Esophagus squamous epithelium (tissue), 5 donors: Measurements from ENCODE around the gene DYNAP. TPM values are rescaled to one million over a fixed set of nuclear protein-coding genes. Genes with fewer than 3 reads are reported as not detected.

Experiments
- DNase-seq: peaks from one replicate; lab custom pipeline; 2025; lab: John Stamatoyannopoulos, UW
- H3K27ac ChIP-seq, 4 donors: fragments of 200-600 bp; sonication (generic); one replicate each; pipeline ENCODE4 v1.5.1; 2016 to 2019; ENCODE audit warnings: mild to moderate bottlenecking in 1 of 4
- H3K27me3 ChIP-seq, 4 donors: fragments of 200-600 bp; sonication (generic); 1 replicate in 3 of 4; 2 replicates in 1 of 4; pipeline versions ENCODE4 v1.5.1 to v1.6.0; 2017 to 2021; ENCODE audit warnings: antibody characterized with exemption in 1 of 4
- H3K36me3 ChIP-seq, 3 donors: fragments of 200-600 bp; sonication (generic); one replicate each; pipeline ENCODE4 v1.5.1; 2016 to 2019
- H3K4me1 ChIP-seq, 3 donors: fragments of 200-600 bp; sonication (generic); one replicate each; pipeline ENCODE4 v1.5.1; 2017 to 2019
- H3K4me3 ChIP-seq, 4 donors: fragments of 200-600 bp; sonication (generic); 1 replicate in 3 of 4; 2 replicates in 1 of 4; pipeline ENCODE4 v1.5.1; 2016 to 2019; ENCODE audit warnings: mild to moderate bottlenecking in 2 of 4, moderate library complexity in 1 of 4
- H3K9me3 ChIP-seq, 3 donors: fragments of 200-600 bp; sonication (generic); one replicate each; pipeline ENCODE4 v1.5.1; 2016 to 2019
- POLR2A ChIP-seq, 4 donors: fragments of 450-650 bp; IDR thresholded peaks; one replicate each; pipeline ENCODE4 v1.6.1; 2017; ENCODE audit warnings: antibody characterized with exemption in 4 of 4, mild to moderate bottlenecking in 4 of 4, moderate library complexity in 3 of 4
- WGBS, 2 donors: methylation state at CpG; one replicate each; pipeline ENCODE4 v1.1.5; 2018; 5-methylcytosine and 5-hydroxymethylcytosine counted together
- intact Hi-C: fragments of 100-400 bp; cut with DNase I; formaldehyde crosslinking; loops from one replicate; pipeline ENCODE4 v1.15.0; 2022
- total RNA-seq, 4 donors: library from RNA; depleted of rRNA; stranded (reverse); fragments of >200 nt; gene quantifications; one replicate each; pipeline ENCODE4 v1.1.0, GENCODE V29; 2016
- TF ChIP-seq, protein P1 (sequence below), 6 experiments: fragments of 450-650 bp in 4 of 6; fragments of 200-600 bp in 2 of 6; sonication (generic) in 2 of 6; IDR thresholded peaks; one replicate each; pipeline ENCODE4 v1.5.1; 2016 to 2019; ENCODE audit warnings: antibody characterized with exemption in 6 of 6, mild to moderate bottlenecking in 4 of 6, moderate library complexity in 4 of 6
- donor health status: DM: yes; HTN: yes; CAD: no.

DYNAP gene
- total RNA-seq, 4 donors from 2014 or later, result 5.2 to 38.5 (median 15.6) TPM

DNA sequence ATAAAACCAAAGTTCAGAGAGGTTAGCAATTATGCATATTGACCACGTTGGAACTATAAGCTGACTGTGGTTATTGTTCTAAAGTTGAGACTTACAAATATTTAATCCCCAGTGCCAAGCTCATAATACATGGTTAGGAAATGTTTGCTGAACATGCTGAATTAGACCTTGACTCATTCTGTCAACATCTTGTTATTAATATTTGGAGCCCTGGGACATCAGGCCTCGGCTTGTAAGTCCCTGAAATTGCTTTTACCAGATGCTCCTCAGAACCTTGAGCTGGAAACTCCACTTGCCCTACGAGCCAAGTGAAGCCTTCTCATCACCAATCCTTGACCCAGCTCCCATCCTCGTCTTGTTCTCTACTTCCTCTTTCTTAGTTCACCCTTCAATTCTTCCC is 21.2 kb downstream of the DYNAP start:
- Histone ChIP-seq H3K4me3 (no peak overlapping the region), H3K27me3 (no peaks in the 10 kb centered on the region), H3K9me3 (no peaks in the 10 kb centered on the region), H3K4me1 (peaks cover 4 to 44% (median 10%) of the 10 kb centered on the region in 3 donors), H3K36me3 (no peaks in the 10 kb centered on the region), H3K27ac (peak overlapping the region in 3 of 4 donors; percentile 67 to 81 (median 74))
- intact Hi-C loops, result no loop called here
- 29 to 36% methylated on average over 4 of the region's 4 CpGs for WGBS, 2 donors
- TF ChIP-seq, protein P1, sequence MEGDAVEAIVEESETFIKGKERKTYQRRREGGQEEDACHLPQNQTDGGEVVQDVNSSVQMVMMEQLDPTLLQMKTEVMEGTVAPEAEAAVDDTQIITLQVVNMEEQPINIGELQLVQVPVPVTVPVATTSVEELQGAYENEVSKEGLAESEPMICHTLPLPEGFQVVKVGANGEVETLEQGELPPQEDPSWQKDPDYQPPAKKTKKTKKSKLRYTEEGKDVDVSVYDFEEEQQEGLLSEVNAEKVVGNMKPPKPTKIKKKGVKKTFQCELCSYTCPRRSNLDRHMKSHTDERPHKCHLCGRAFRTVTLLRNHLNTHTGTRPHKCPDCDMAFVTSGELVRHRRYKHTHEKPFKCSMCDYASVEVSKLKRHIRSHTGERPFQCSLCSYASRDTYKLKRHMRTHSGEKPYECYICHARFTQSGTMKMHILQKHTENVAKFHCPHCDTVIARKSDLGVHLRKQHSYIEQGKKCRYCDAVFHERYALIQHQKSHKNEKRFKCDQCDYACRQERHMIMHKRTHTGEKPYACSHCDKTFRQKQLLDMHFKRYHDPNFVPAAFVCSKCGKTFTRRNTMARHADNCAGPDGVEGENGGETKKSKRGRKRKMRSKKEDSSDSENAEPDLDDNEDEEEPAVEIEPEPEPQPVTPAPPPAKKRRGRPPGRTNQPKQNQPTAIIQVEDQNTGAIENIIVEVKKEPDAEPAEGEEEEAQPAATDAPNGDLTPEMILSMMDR (IDR thresholded peaks at IDR 0.05), result no peak
- no peak for TF ChIP-seq POLR2A (IDR thresholded peaks at IDR 0.05)
- no peak for DNase-seq

DNA sequence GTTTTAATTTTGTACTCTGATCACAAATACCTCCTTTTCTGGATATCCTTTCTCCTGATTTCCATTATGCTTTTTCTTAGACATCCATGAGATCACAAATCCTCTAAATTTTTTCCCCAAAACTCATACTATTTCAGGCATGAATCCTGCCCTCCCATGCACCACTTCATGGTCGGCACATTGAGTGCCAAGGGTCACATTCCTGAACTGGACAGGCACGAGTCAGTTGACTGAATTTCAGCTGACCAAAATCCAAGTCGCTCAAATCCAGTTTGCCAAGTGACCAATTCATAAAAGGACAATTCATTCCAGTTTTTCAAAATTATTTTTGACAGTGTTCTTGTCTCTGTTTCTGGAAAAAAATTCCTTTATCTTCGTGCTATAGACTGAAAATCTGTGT is 22.1 kb downstream of the DYNAP start:
- intact Hi-C loops, result no loop called here
- no peak for TF ChIP-seq POLR2A (IDR thresholded peaks at IDR 0.05)
- TF ChIP-seq, protein P1 (IDR thresholded peaks at IDR 0.05), result no peak
- Histone ChIP-seq H3K27me3 (no peaks in the 10 kb centered on the region), H3K9me3 (no peaks in the 10 kb centered on the region), H3K4me3 (no peak overlapping the region), H3K27ac (peak overlapping the region in 1 of 4 donors; percentile 74), H3K36me3 (no peaks in the 10 kb centered on the region), H3K4me1 (peaks cover 4 to 42% (median 8%) of the 10 kb centered on the region in 3 donors)
- WGBS, 2 donors, result 67 to 79% methylated on average over 4 of the region's 4 CpGs
- DNase-seq, result no peak

DNA sequence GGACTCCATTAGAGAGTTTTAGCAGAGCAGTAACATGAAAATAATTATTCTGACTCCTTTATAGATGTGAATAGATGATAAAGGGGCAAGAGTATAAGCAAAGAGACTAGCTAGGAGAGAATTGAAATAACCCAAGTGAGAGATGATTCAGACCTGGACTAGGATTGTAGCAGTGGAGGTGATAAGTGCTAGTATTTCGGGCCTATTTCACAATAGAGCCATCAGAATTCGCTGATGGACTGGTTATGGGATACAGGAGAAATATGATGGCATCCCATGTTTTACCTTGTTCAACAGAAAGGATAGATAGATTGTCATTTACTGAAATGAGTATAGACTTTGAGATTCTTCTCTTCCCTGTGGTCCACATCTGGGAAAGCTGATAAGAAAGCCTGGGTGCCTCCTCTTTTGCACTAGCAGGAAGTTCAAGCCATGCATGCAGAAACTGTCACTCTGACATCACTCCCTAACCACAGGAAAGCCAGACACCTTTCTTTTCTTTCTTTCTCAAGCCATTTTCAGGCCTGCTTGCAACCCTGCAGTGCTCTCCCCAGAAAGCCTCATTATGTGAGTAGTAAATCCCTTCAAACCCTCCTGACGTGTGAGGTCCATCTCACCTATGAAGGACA is 25.3 kb downstream of the DYNAP start:
- Histone ChIP-seq H3K9me3 (no peaks in the 10 kb centered on the region), H3K4me1 (peaks cover 4 to 17% (median 4%) of the 10 kb centered on the region in 3 donors), H3K36me3 (no peaks in the 10 kb centered on the region), H3K27me3 (no peaks in the 10 kb centered on the region), H3K27ac (no peak overlapping the region), H3K4me3 (no peak overlapping the region)
- WGBS, 2 donors, result 74 to 82% methylated on average over 3 of the region's 3 CpGs
- DNase-seq, result no peak
- intact Hi-C loops, result no loop called here
- TF ChIP-seq, protein P1 (IDR thresholded peaks at IDR 0.05), result no peak
- TF ChIP-seq POLR2A (IDR thresholded peaks at IDR 0.05), result no peak

DNA sequence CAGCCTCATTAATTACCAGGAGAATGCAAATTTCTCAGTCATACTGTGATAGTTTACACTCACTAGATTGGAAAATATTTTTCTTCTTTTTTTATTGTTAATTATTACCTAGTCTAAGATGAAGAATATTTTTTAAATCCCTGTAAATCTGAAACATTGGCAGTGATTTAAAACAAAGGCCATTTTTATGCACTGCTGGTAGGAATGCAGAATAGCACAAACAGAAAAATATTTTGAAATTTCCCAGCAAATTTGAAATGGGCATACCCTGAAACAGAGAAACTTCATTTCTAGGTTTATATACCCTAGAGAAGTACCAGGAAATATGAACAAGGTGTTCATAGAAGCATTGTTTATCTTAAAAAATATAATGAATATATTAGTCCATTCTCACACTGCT is 31.0 kb downstream of the DYNAP start:
- H3K27ac ChIP-seq, result no peak overlapping the region
- H3K4me1 ChIP-seq, result no peaks in the 10 kb centered on the region
- intact Hi-C loops, result no loop called here
- H3K4me3 ChIP-seq, result no peak overlapping the region
- no peaks in the 10 kb centered on the region for H3K9me3 ChIP-seq
- H3K27me3 ChIP-seq, result no peaks in the 10 kb centered on the region
- TF ChIP-seq POLR2A (IDR thresholded peaks at IDR 0.05), result no peak
- TF ChIP-seq, protein P1 (IDR thresholded peaks at IDR 0.05), result no peak
- no peaks in the 10 kb centered on the region for H3K36me3 ChIP-seq
- DNase-seq, result no peak

DNA sequence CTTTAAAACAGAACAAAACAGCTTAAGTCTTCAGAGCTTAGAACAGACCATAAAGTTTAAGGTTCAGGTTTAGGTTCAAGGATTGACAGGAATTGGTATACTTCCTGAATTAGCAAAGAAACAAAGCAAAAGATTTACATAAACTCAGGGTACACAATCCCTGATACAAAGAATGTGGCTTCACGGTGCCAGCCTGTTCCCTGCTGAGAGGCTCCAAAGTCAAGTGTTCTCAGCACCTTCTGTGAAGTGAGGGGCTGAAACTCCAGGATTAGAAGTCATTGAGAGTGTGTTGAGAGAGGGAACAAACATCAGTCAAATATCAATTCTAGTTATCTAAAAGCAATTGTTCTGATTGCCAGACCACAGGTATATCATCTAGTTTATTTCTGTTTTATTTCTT is 35.7 kb downstream of the DYNAP start:
- no peak for DNase-seq
- no peak overlapping the region for H3K4me3 ChIP-seq
- H3K27me3 ChIP-seq, result no peaks in the 10 kb centered on the region
- H3K4me1 ChIP-seq, result no peaks in the 10 kb centered on the region
- intact Hi-C loops, result no loop called here
- no peaks in the 10 kb centered on the region for H3K36me3 ChIP-seq
- no peak overlapping the region for H3K27ac ChIP-seq
- TF ChIP-seq, protein P1 (IDR thresholded peaks at IDR 0.05), result no peak
- TF ChIP-seq POLR2A (IDR thresholded peaks at IDR 0.05), result no peak
- WGBS, 2 donors, result 68 to 71% methylated on average over 1 of the region's 1 CpG
- no peaks in the 10 kb centered on the region for H3K9me3 ChIP-seq
